GM12874 (cell line): ENCODE data around the gene TDRKH.

Experiments
- TF ChIP-seq, protein P1 (sequence below): IDR thresholded peaks from 2 replicates; pipeline ENCODE4 v1.5.1; 2011; ENCODE audit warnings: low read depth, mild to moderate bottlenecking, control low read depth, low read length, moderate library complexity; ENCODE audit not compliant: insufficient read depth

TDRKH gene, protein sequence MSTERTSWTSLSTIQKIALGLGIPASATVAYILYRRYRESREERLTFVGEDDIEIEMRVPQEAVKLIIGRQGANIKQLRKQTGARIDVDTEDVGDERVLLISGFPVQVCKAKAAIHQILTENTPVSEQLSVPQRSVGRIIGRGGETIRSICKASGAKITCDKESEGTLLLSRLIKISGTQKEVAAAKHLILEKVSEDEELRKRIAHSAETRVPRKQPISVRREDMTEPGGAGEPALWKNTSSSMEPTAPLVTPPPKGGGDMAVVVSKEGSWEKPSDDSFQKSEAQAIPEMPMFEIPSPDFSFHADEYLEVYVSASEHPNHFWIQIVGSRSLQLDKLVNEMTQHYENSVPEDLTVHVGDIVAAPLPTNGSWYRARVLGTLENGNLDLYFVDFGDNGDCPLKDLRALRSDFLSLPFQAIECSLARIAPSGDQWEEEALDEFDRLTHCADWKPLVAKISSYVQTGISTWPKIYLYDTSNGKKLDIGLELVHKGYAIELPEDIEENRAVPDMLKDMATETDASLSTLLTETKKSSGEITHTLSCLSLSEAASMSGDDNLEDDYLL

DNA sequence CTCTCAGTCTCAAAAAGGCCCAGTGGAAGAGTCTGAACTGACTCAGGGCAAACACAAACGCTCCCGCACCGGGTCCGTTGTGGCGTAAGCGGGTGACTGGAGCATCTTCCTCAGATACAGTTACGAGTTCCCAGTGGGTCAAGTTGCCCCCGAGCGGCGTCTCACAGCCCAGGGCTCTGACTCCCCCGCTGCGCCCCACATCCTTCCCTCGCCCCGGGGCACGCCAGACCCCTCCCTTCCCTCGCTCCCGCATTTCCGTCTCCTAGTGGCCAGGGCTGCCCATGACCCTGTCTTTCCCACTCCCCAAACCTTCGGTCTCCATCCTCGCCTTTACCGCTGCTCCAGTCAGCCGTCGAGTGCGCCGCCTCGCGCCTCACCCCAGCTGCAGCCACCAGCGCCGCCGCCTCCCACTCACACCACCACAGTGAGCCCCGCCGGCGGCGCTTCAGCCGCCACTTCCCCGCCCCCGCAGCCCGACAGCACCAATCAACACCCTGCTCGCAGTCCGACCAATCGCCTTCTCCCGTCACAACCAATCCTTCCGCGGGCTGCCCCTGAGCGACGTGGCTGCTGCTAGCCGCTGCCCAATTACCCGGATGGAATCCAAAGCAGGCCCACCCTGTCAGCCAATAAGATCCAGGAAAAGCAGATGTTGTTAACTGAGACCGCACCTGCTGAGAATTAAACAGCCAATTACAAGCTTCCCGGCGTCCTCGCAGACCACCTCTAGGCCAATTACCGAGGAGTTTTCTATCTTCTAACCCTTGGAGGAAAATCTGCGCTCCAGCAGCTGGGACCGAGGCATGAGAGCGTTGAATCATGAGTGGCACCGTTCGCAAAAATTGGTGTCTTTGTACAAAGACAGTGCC is at the start of gene TDRKH:
Gene TDRKH (minus strand): TSS at position 430 of the 869 bp plus-strand sequence. CDS start 7,478 bp downstream, outside the sequence.
- TF ChIP-seq, protein P1, sequence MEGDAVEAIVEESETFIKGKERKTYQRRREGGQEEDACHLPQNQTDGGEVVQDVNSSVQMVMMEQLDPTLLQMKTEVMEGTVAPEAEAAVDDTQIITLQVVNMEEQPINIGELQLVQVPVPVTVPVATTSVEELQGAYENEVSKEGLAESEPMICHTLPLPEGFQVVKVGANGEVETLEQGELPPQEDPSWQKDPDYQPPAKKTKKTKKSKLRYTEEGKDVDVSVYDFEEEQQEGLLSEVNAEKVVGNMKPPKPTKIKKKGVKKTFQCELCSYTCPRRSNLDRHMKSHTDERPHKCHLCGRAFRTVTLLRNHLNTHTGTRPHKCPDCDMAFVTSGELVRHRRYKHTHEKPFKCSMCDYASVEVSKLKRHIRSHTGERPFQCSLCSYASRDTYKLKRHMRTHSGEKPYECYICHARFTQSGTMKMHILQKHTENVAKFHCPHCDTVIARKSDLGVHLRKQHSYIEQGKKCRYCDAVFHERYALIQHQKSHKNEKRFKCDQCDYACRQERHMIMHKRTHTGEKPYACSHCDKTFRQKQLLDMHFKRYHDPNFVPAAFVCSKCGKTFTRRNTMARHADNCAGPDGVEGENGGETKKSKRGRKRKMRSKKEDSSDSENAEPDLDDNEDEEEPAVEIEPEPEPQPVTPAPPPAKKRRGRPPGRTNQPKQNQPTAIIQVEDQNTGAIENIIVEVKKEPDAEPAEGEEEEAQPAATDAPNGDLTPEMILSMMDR, result peak; percentile 34

DNA sequence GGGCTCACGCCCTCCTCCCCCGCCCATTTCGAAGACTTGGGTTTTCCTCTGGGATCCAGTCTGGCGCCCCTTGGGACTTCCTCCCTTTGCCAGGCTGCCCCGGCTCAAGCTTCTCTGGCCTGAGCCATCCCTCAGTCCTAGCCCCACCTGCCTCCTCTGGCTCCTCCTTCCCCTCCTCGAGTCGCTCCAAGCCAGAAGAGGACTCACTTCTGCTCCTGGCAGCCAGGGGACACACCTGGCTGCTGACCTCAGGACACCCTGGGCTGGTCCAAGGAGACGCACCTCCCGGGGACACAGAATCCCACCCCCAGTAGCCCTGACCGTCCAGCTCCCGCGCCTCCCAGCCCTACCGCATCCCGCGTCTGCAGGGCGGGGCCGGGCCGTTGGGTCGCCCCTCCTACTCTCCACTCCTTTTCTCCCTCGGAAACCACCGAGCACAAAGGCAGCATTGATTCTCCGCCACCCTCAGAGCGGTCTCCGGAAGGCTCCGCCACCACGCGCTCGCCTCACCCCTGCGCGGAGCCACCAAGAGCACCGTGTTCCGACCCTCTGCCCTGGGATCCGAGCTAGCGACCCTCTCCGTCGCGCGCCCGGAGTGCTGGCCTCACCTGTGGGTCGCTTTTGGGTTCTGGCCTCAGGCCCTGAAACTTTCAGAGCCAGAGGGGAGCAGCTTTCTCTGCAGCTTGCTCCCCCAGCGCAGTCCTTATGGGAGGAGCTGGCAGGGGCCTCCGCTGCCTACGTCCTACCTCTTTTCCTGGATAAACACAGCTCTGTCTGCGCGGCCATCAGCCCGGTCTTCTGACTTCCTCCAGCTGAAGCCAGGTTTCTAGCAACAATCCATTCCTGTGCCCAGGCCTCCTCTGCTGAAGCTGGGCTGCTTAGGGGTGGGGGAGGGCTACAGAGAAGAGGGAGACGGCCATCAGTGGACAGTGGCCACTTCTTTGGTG is 49.4 kb upstream of the TDRKH start, which contains the start of gene C2CD4D:
Gene C2CD4D (minus strand): TSS at position 364 of the 947 bp plus-strand sequence. CDS start 831 bp downstream, outside the sequence.
- TF ChIP-seq, protein P1, result no peak

DNA sequence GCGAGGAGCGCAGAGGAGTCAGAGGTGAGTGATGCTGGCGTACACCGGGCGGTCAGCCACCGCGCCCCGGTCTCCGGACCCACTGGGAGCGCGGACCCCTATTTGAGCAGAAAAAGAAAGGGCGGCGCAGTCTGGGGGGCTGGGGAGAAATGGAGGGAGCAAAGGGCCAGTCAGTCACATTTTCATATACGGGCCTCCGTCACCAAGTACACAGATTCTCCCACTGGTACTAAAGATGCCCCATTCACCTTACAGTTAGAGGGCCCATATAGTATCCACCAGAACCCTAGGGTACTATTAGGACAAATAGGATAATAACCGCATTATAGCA is 48.7 kb upstream of the TDRKH start:
- TF ChIP-seq, protein P1, result no peak

DNA sequence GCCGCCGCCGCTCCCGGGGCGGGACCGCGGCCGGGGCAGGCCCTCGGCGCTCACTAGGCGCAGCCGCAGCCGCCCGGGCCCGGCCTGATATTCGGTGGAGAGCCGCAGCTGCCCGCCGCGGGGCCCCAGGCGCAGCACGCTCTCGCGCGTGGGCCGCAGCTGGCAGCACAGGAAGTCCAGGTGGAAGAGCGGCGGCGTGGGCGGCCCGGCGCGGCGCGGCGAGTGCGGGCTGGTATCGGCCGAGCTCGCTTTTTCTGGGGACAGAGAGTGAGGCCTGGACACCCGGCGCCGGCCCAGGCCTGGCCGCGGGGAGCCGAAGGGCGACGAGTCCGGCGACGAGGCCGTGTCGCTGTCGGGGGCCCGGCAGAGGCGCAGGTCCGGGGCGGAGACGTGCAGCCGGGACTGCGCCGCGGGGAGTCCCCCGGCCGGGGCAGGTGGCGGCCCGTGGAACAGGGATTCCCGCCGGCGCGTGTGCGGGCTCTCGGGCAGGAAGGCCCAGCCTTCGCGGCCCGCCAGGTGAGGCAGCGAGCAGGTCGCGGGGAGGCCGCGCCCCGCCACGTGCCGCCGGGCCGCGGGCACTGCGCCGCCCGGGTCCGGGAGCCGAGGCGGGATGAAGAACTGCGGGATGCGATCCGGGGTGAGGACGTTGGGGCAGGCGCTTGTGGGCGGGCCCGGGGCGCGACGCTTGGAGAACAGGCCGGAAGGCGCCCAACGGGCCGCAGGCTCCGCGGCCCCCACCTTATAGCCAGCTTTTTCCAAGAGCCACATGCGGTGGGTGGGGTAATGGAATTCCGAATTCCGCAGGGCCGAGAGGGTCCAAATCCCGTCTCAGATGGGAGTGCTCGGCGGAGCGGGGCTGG is 48.2 kb upstream of the TDRKH start:
- TF ChIP-seq, protein P1, result no peak

DNA sequence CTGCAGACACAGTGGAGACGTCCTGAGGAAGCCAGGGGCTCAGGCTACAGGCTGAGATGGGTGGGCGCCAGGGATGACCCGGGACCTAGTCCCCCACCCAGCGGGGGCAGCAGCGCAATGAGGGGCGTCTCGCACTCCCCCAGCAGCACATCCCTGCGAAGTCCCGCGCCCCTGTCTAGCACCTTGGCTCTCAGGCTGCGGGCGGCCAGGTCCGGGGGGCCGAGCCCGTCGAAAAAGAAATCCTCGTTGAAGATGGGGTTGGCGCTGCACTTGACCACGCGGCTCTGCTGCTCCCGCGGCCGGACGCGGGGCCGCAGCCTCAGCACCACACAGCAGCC is 47.6 kb upstream of the TDRKH start:
- TF ChIP-seq, protein P1, result no peak

DNA sequence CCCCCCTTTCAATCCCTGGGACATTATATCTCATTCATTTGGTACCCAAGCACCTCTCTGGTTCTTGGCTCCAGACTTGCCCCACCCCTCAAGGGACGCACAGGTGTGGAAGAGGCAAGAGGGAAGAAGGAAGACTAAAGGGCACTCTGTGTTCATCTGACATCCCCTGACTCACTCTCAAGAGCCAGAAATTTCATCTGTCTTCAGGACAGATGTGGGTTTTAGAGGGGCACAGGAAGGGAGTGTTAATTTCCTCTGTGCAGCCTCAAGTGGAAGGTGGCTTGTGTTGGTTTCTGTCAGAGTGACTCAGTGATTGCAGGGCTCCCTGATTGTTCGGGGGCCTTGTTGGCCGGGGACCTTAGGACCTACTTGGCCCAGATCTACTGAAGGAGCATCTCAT is 46.9 kb upstream of the TDRKH start:
- TF ChIP-seq, protein P1, result no peak
